Tibial nerve (tissue), 4 donors: ENCODE data around the gene HADH.

ENCODE experiments used
- CTCF ChIP-seq, 5 experiments: fragments of 200-600 bp in 3 of 5; fragments of 450-650 bp in 2 of 5; sonication (generic) in 3 of 5; IDR thresholded peaks; one replicate each; pipeline ENCODE4 v1.5.1; 2016 to 2019; ENCODE audit warnings: antibody characterized with exemption in 5 of 5, mild to moderate bottlenecking in 3 of 5, moderate library complexity in 2 of 5
- EP300 ChIP-seq, 2 donors: sonication (generic); formaldehyde crosslinking; IDR thresholded peaks; one replicate each; pipeline ENCODE4 v1.6.1; 2017; ENCODE audit warnings: antibody characterized with exemption in 2 of 2, mild to moderate bottlenecking in 1 of 2

- no peak for TF ChIP-seq CTCF (IDR thresholded peaks at IDR 0.05)
- no peak for TF ChIP-seq EP300 (IDR thresholded peaks at IDR 0.05)
Measured at GRCh38 chr4:108004646-108005045, 15.0 kb downstream of the HADH start.
